Testis (tissue), 2 donors: ENCODE results near the gene CYGB.

Source experiments
- CTCF ChIP-seq, 3 experiments: fragments of 450-650 bp in 2 of 3; fragments of 200-600 bp in 1 of 3; sonication (generic) in 1 of 3; IDR thresholded peaks; one replicate each; pipeline ENCODE4 v1.5.1; 2016 to 2019; ENCODE audit warnings: antibody characterized with exemption in 3 of 3, mild to moderate bottlenecking in 2 of 3, moderate library complexity in 1 of 3
- POLR2A ChIP-seq: fragments of 450-650 bp; IDR thresholded peaks from one replicate; pipeline ENCODE4 v1.6.1; 2017; ENCODE audit warnings: antibody characterized with exemption, mild to moderate bottlenecking, moderate library complexity

GRCh38 chr17:76546556-76547182 is 9.2 kb upstream of the CYGB start:
- TF ChIP-seq CTCF (IDR thresholded peaks at IDR 0.05) = no peak
- TF ChIP-seq POLR2A = no peak
